ENCODE measurements around the gene SLC35F2. TPM values are rescaled to one million over a fixed set of nuclear protein-coding genes. Genes with fewer than 3 reads are reported as not detected.

Gene SLC35F2
- polyA plus RNA-seq, 2 of the 4 experiments (the other 2 are of a cell fraction), result 27.0 to 32.8 TPM

- Histone ChIP-seq H3K9me3 (no peaks in the 10 kb centered on the region), H3K27ac (no peak overlapping the region), H3K4me3 (no peak overlapping the region), H3K4me1 (no peaks in the 10 kb centered on the region), H3K4me2 (no peak overlapping the region)
- POLR2A ChIA-PET, result no interaction called here
- DNase-seq (ENCODE audit: low read depth in 1 of 2, low spot score in 1 of 2), result no peak
- no peak for ATAC-seq
- FAIRE-seq, result no peak
- CTCF ChIA-PET, result interaction anchor here (1.3 kb wide), 1 partner anchor 41 kb away, joined by 3 read pairs; the partner anchor contains the start of gene SLN
- 50% methylated on average over 5 of the region's 5 CpGs for WGBS (ENCODE audit: missing lambda C conversion rate)
- TF ChIP-seq CHD2 (IDR thresholded peaks at IDR 0.05; ENCODE audit: low read length, partially characterized antibody) (no peak), BCL3 (IDR thresholded peaks at IDR 0.05) (no peak), NFE2L2 (conservative IDR thresholded peaks at IDR 0.05; ENCODE audit: low read length) (no peak), CEBPB (IDR thresholded peaks at IDR 0.05) (no peak), RFX5 (IDR thresholded peaks at IDR 0.05) (no peak), RARB (CRISPR knock-in tag; IDR thresholded peaks at IDR 0.05) (no peak), SMC3 (IDR thresholded peaks at IDR 0.05) (no peak), EP300 (IDR thresholded peaks at IDR 0.05) (no peak), ZSCAN20 (CRISPR knock-in tag; IDR thresholded peaks at IDR 0.05) (no peak), KDM5A (IDR thresholded peaks at IDR 0.05) (no peak), CHD4 (IDR thresholded peaks at IDR 0.05; ENCODE audit: borderline replicate concordance) (no peak), ZNF302 (CRISPR knock-in tag; IDR thresholded peaks at IDR 0.05) (no peak), POLR2AphosphoS2 (conservative IDR thresholded peaks at IDR 0.05; ENCODE audit: low read length) (no peak), PBX3 (IDR thresholded peaks at IDR 0.05) (no peak)
Observed at GRCh38 chr11:107752508-107752907, 106.1 kb downstream of the SLC35F2 start.

- Histone ChIP-seq H3K4me2 (no peak overlapping the region), H3K9me3 (no peaks in the 10 kb centered on the region), H3K27ac (no peak overlapping the region), H3K4me1 (no peaks in the 10 kb centered on the region), H3K4me3 (no peak overlapping the region)
- no peak for DNase-seq (ENCODE audit: low read depth in 1 of 2, low spot score in 1 of 2)
- CTCF ChIA-PET, result no interaction called here
- POLR2A ChIA-PET, result no interaction called here
- no peak for TF ChIP-seq BHLHE40 (IDR thresholded peaks at IDR 0.05; ENCODE audit: low read depth, low read length)
- TF ChIP-seq HOXB13 (CRISPR knock-in tag; IDR thresholded peaks at IDR 0.05; ENCODE audit: low read depth), result no peak
- no peak for TF ChIP-seq CBX2 (IDR thresholded peaks at IDR 0.05; ENCODE audit: borderline replicate concordance, low read depth)
- TF ChIP-seq EP300 (IDR thresholded peaks at IDR 0.05), result no peak
- no peak for TF ChIP-seq NR3C1 (IDR thresholded peaks at IDR 0.05)
- no peak for TF ChIP-seq MAFK (IDR thresholded peaks at IDR 0.05; ENCODE audit: partially characterized antibody)
- TF ChIP-seq KDM1A (IDR thresholded peaks at IDR 0.05; ENCODE audit: low read depth), result no peak
- no peak for TF ChIP-seq EHMT2 (IDR thresholded peaks at IDR 0.05; ENCODE audit: low read depth)
- no peak for TF ChIP-seq REST (IDR thresholded peaks at IDR 0.05)
- TF ChIP-seq RFX5 (IDR thresholded peaks at IDR 0.05), result no peak
- TF ChIP-seq USF2 (IDR thresholded peaks at IDR 0.05), result no peak
- no peak for TF ChIP-seq HEYL (CRISPR knock-in tag; IDR thresholded peaks at IDR 0.05)
- no peak for TF ChIP-seq ZNF302 (CRISPR knock-in tag; IDR thresholded peaks at IDR 0.05)
- no peak for TF ChIP-seq GATA3 (IDR thresholded peaks at IDR 0.05; ENCODE audit: borderline replicate concordance)
- no peak for TF ChIP-seq TP53 (CRISPR knock-in tag; IDR thresholded peaks at IDR 0.05)
- WGBS (ENCODE audit: missing lambda C conversion rate), result 69% methylated on average over 9 of the region's 9 CpGs
- FAIRE-seq, result no peak
- no peak for ATAC-seq
Observed at GRCh38 chr11:107751082-107751481, 107.5 kb downstream of the SLC35F2 start.

All from A549 (cell line).